PC-3 (cell line): ENCODE results near the gene ADGRD1. TPM values are rescaled to one million over a fixed set of nuclear protein-coding genes. Genes with fewer than 3 reads are reported as not detected.

Experiments
- ATAC-seq: fragments of 200-7000 bp; cut with Tn5 transposase; 2 replicates; pipeline ENCODE4 v1.9.1; 2020; ENCODE audit warnings: mild to moderate bottlenecking, moderate library complexity
- BruUV-seq: library from RNA; stranded (reverse); fragments of 400-500 nt; replicated peaks from 2 replicates; lab custom pipeline; 2021; lab: Mats Ljungman, UMichigan
- CTCF ChIA-PET: fragments of 300-600 bp; sonication (Branson Sonifier 250); formaldehyde crosslinking; loops from one replicate; lab custom pipeline; 2022; ENCODE audit warnings: antibody characterized with exemption; lab: Charles Lee
- POLR2A ChIA-PET: fragments of 300-600 bp; sonication (Branson Sonifier 250); formaldehyde crosslinking; loops from one replicate; lab custom pipeline; 2022; ENCODE audit warnings: antibody characterized with exemption; ENCODE audit not compliant: unreplicated experiment; lab: Charles Lee
- DNase-seq: peaks from one replicate; pipeline ENCODE4 v3.0.0-alpha.2; 2015
- H2AFZ ChIP-seq: fragments of 300-600 bp; sonication (generic); 2 replicates; pipeline ENCODE4 v1.6.0; 2016; ENCODE audit warnings: antibody characterized with exemption, low read length
- H3F3A ChIP-seq: fragments of 300-600 bp; sonication (generic); one replicate; pipeline ENCODE4 v1.6.0; 2017; ENCODE audit warnings: antibody characterized with exemption, low read length, control low read depth, mild to moderate bottlenecking; ENCODE audit not compliant: unreplicated experiment
- H3K27ac ChIP-seq: fragments of 300-600 bp; sonication (generic); 2 replicates; pipeline ENCODE4 v1.5.1; 2016; ENCODE audit warnings: mild to moderate bottlenecking, low read length
- H3K27me3 ChIP-seq: fragments of 300-600 bp; sonication (generic); 2 replicates; pipeline ENCODE4 v1.6.1; 2016; ENCODE audit warnings: low read length, mixed read lengths
- H3K36me3 ChIP-seq: fragments of 300-600 bp; sonication (generic); 2 replicates; pipeline ENCODE4 v1.6.1; 2016; ENCODE audit warnings: low read depth, mixed run types, low read length, mixed read lengths
- H3K4me1 ChIP-seq: fragments of 300-600 bp; sonication (generic); 2 replicates; pipeline ENCODE4 v1.5.1; 2016; ENCODE audit warnings: low read length; ENCODE audit not compliant: insufficient read depth
- H3K4me2 ChIP-seq: fragments of 300-600 bp; sonication (generic); 2 replicates; pipeline ENCODE4 v1.6.0; 2016; ENCODE audit warnings: low read length
- H3K4me3 ChIP-seq: fragments of 300-600 bp; sonication (generic); 2 replicates; pipeline ENCODE4 v1.5.1; 2016; ENCODE audit warnings: mild to moderate bottlenecking, low read length, mixed read lengths
- H3K79me2 ChIP-seq: fragments of 300-600 bp; sonication (generic); 2 replicates; pipeline ENCODE4 v1.6.1; 2017; ENCODE audit warnings: low read length, mixed read lengths
- H3K9ac ChIP-seq: fragments of 300-600 bp; sonication (generic); 2 replicates; pipeline ENCODE4 v1.6.0; 2016; ENCODE audit warnings: mild to moderate bottlenecking, low read length
- H3K9me2 ChIP-seq: fragments of 300-600 bp; sonication (generic); replicated peaks from 2 replicates; pipeline ENCODE4 v1.6.1; 2016; ENCODE audit warnings: mixed run types, low read length, mixed read lengths
- H3K9me3 ChIP-seq: fragments of 300-600 bp; sonication (generic); 2 replicates; pipeline ENCODE4 v1.6.1; 2016; ENCODE audit warnings: low read length, mixed read lengths
- H4K20me1 ChIP-seq: fragments of 300-600 bp; sonication (generic); 2 replicates; pipeline ENCODE4 v1.6.1; 2016; ENCODE audit warnings: low read length, mixed read lengths
- EZH2 ChIP-seq: fragments of 300-600 bp; sonication (generic); IDR thresholded peaks from one replicate; pipeline ENCODE4 v1.6.1; 2017; ENCODE audit warnings: antibody characterized with exemption, mild to moderate bottlenecking, low read length; ENCODE audit not compliant: unreplicated experiment
- EZH2phosphoT487 ChIP-seq: fragments of 300-600 bp; sonication (generic); IDR thresholded peaks from 2 replicates; pipeline ENCODE4 v1.6.1; 2018; ENCODE audit warnings: mild to moderate bottlenecking, antibody characterized with exemption, low read length, borderline replicate concordance
- intact Hi-C: fragments of 100-400 bp; cut with micrococcal nuclease; formaldehyde crosslinking; loops from 2 replicates; pipeline ENCODE4 v1.9.0; 2023
- total RNA-seq: library from RNA; depleted of rRNA; stranded (reverse); fragments of >200 nt; gene quantifications from 2 replicates; pipeline ENCODE4 v1.2.3, GENCODE V29; 2014
- TF ChIP-seq, protein P1 (sequence below): fragments of 300-600 bp; sonication (generic); conservative IDR thresholded peaks from 2 replicates; pipeline ENCODE4 v1.5.1; 2017; ENCODE audit warnings: antibody characterized with exemption, low read depth, mild to moderate bottlenecking, low read length

Gene ADGRD1
- total RNA-seq, 1 experiment from 2014 or later, result 0.18 TPM

DNA sequence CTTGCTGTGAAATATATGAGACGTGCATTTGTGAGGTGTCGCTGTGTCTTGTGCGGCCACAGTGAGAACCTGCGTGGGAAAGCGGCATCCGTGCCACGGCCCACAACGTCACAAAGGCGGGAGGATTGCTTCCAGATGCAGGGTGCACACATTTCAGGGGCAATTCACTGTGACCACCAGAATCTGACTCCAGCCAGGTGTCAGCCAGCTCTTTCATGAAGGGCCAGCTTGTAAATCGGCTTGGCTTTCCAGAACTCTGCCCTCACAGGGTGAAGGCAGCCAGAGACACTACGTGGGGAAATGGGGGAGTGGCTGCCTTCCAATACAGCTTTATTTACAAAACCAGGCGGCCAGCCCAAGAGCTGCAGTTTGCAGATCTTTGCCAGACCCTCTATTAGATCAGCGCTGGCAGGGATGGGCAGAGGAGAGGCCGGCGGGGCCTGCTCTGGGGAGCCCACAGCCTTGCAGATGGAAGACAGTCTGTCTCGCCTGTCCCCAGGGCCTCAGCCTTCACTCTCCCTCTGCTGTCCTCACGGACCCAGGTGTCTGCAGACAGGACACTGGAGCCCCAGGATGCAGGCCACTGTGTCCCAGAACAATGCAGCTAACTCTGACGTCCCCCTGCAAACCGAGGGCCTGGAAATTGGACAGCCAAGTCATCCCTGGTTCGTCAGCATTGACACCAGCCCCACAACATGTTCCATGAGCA, 53.5 kb downstream of the ADGRD1 start:
- intact Hi-C loops, result no loop called here

DNA sequence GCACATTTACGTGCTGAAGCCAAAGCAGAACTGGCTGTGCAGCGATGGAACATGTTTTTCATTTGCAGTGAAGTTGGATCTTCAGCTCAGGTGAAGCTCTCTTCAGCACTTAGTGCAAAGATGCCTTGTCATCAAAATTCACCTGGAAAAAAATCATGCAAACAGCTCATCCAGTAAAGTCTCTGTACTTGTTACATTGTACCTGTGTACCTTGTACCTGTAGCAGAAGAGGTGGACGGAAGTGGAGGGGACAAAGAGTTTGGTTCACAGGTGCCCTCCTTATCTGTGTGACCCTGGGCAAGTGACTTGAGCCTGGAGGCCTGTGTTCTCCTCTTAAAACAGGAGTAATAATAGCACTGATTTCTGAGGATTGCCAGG, 54.0 kb downstream of the ADGRD1 start:
- DNase-seq (no peak), ATAC-seq (no peak)
- no peak overlapping the region for H3K4me3 ChIP-seq
- no peak overlapping the region for H3K4me2 ChIP-seq
- CTCF ChIA-PET, result no interaction called here
- no peaks in the 10 kb centered on the region for H3K9me3 ChIP-seq
- intact Hi-C loops, result no loop called here
- H3K9me2 ChIP-seq, result no peaks in the 10 kb centered on the region
- no peak overlapping the region for H3K27ac ChIP-seq
- peaks cover 90% of the 10 kb centered on the region for H3K27me3 ChIP-seq
- no TSS peak for BruUV-seq
- no peak overlapping the region for H2AFZ ChIP-seq
- H3K4me1 ChIP-seq, result no peaks in the 10 kb centered on the region
- no peaks in the 10 kb centered on the region for H3K36me3 ChIP-seq
- no peaks in the 10 kb centered on the region for H3K79me2 ChIP-seq
- TF ChIP-seq, protein P1, sequence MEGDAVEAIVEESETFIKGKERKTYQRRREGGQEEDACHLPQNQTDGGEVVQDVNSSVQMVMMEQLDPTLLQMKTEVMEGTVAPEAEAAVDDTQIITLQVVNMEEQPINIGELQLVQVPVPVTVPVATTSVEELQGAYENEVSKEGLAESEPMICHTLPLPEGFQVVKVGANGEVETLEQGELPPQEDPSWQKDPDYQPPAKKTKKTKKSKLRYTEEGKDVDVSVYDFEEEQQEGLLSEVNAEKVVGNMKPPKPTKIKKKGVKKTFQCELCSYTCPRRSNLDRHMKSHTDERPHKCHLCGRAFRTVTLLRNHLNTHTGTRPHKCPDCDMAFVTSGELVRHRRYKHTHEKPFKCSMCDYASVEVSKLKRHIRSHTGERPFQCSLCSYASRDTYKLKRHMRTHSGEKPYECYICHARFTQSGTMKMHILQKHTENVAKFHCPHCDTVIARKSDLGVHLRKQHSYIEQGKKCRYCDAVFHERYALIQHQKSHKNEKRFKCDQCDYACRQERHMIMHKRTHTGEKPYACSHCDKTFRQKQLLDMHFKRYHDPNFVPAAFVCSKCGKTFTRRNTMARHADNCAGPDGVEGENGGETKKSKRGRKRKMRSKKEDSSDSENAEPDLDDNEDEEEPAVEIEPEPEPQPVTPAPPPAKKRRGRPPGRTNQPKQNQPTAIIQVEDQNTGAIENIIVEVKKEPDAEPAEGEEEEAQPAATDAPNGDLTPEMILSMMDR, result no peak
- H3K9ac ChIP-seq, result no peak overlapping the region
- H3F3A ChIP-seq, result no peaks in the 10 kb centered on the region
- POLR2A ChIA-PET, result no interaction called here
- H4K20me1 ChIP-seq, result no peaks in the 10 kb centered on the region

More for the DNA sequence above, 53.5 kb downstream of the ADGRD1 start:
- no peak for TF ChIP-seq EZH2phosphoT487
- no peak for TF ChIP-seq EZH2
- TF ChIP-seq, protein P1, result no peak
- ChIA-PET CTCF (no interaction called here), POLR2A (no interaction called here)
- no peaks in the 10 kb centered on the region for H3F3A ChIP-seq
- H3K4me1 ChIP-seq, result no peaks in the 10 kb centered on the region
- ATAC-seq (peak; percentile 14; the same call in 1 of the 2 replicates), DNase-seq (no peak)
- no peak overlapping the region for H3K4me3 ChIP-seq
- H3K27ac ChIP-seq, result no peak overlapping the region
- no peak overlapping the region for H3K9ac ChIP-seq
- H3K79me2 ChIP-seq, result no peaks in the 10 kb centered on the region
- no peaks in the 10 kb centered on the region for H4K20me1 ChIP-seq
- H3K36me3 ChIP-seq, result no peaks in the 10 kb centered on the region
- H3K9me2 ChIP-seq, result no peaks in the 10 kb centered on the region
- peaks cover 90% of the 10 kb centered on the region for H3K27me3 ChIP-seq
- H2AFZ ChIP-seq, result no peak overlapping the region
- no peak overlapping the region for H3K4me2 ChIP-seq
- no peaks in the 10 kb centered on the region for H3K9me3 ChIP-seq
- no TSS peak for BruUV-seq

DNA sequence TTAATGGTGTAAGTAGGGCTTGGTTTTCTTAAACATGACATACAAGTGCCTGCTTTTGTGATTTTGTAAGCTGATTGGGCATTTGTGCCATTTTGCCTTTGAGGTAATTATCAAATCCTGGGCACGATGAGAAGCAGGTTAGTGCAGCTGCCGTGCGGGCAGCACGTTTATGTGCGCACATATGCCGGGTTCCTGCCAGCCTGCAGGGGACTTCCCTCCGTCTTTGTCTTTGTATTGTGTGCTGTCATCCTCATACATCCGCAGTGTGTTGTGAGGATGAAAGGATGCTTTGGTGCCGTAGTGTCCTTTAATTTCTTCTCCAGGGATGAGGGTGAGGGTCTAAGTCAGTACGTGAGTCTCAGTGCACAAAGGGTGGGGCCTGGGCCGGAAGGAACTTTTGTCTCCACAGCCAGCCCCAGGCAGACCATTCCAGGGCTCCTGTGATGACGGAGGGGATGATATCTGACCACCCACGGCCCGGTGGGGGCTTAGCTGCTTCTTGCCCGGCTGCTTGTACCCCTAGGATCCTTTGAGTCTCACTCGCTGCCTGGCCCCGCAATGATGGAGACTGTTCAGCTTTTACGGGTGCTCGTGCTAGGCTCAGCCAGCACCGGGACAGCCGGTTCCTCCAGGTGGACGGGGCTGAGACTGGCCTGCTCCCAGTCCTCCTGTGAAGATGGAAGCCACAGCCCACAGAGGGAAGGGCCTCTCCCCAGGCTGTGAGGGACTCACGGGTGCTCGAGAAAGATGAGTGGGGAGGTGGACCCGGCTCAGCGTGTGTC, 54.6 kb downstream of the ADGRD1 start:
- intact Hi-C loops, result no loop called here
- Histone ChIP-seq H3K9me2 (no peaks in the 10 kb centered on the region), H3K4me3 (no peak overlapping the region), H3K79me2 (no peaks in the 10 kb centered on the region), H3K36me3 (no peaks in the 10 kb centered on the region), H4K20me1 (no peaks in the 10 kb centered on the region), H3F3A (no peaks in the 10 kb centered on the region), H2AFZ (no peak overlapping the region), H3K4me2 (no peak overlapping the region), H3K27ac (no peak overlapping the region), H3K4me1 (no peaks in the 10 kb centered on the region), H3K9ac (no peak overlapping the region), H3K27me3 (peaks cover 90% of the 10 kb centered on the region), H3K9me3 (no peaks in the 10 kb centered on the region)
- POLR2A ChIA-PET, result no interaction called here
- no peak for ATAC-seq
- no TSS peak for BruUV-seq
- TF ChIP-seq, protein P1, result no peak
- TF ChIP-seq EZH2phosphoT487, result no peak
- no peak for TF ChIP-seq EZH2
- no peak for DNase-seq
- CTCF ChIA-PET, result no interaction called here
